ENCODE measurements around the gene AOX1.
"Not testable (repeated sequence)": the region's sequence is repeated elsewhere in the genome, so short reads cannot be mapped to it uniquely, and the experiment has no call there.

The AOX1 gene

GRCh38 chr2:200702646-200703118, 116.9 kb downstream of the AOX1 start:
- H3K4me1 ChIP-seq (ENCODE audit: control insufficient read depth, insufficient read depth, low read length), result no peaks in the 10 kb centered on the region
- H3K36me3 ChIP-seq (ENCODE audit: control insufficient read depth, insufficient read depth, low read length), result no peaks in the 10 kb centered on the region
- no peaks in the 10 kb centered on the region for H3K27me3 ChIP-seq (ENCODE audit: control insufficient read depth, insufficient read depth, low read length)
- no peak overlapping the region for H3K4me3 ChIP-seq (ENCODE audit: low read length)
- H3K9ac ChIP-seq (ENCODE audit: low read length), result no peak overlapping the region
- H3K27ac ChIP-seq (ENCODE audit: low read depth, low read length), result no peak overlapping the region

- Histone ChIP-seq H3K9ac (ENCODE audit: low read length) (no peak overlapping the region), H3K27me3 (ENCODE audit: control insufficient read depth, insufficient read depth, low read length) (no peaks in the 10 kb centered on the region), H3K36me3 (ENCODE audit: control insufficient read depth, insufficient read depth, low read length) (no peaks in the 10 kb centered on the region), H3K27ac (ENCODE audit: low read depth, low read length) (no peak overlapping the region), H3K4me1 (ENCODE audit: control insufficient read depth, insufficient read depth, low read length) (no peaks in the 10 kb centered on the region), H3K4me3 (ENCODE audit: low read length) (no peak overlapping the region)
These were observed 117.5 kb downstream of the AOX1 start for GRCh38 chr2:200703127-200703925.

- H3K4me3 ChIP-seq (ENCODE audit: low read length), result no peak overlapping the region
- no peaks in the 10 kb centered on the region for H3K36me3 ChIP-seq (ENCODE audit: control insufficient read depth, insufficient read depth, low read length)
- no peaks in the 10 kb centered on the region for H3K27me3 ChIP-seq (ENCODE audit: control insufficient read depth, insufficient read depth, low read length)
- H3K9ac ChIP-seq (ENCODE audit: low read length), result no peak overlapping the region
- no peak overlapping the region for H3K27ac ChIP-seq (ENCODE audit: low read depth, low read length)
- no peaks in the 10 kb centered on the region for H3K4me1 ChIP-seq (ENCODE audit: control insufficient read depth, insufficient read depth, low read length)
These were observed 118.3 kb downstream of the AOX1 start for GRCh38 chr2:200703926-200704637.

GRCh38 chr2:200705305-200706041, 119.7 kb downstream of the AOX1 start:
- no peak overlapping the region for H3K9ac ChIP-seq (ENCODE audit: low read length)
- H3K4me3 ChIP-seq (ENCODE audit: low read length), result no peak overlapping the region
- H3K4me1 ChIP-seq (ENCODE audit: control insufficient read depth, insufficient read depth, low read length), result no peaks in the 10 kb centered on the region
- no peaks in the 10 kb centered on the region for H3K27me3 ChIP-seq (ENCODE audit: control insufficient read depth, insufficient read depth, low read length)
- no peaks in the 10 kb centered on the region for H3K36me3 ChIP-seq (ENCODE audit: control insufficient read depth, insufficient read depth, low read length)
- H3K27ac ChIP-seq (ENCODE audit: low read depth, low read length), result no peak overlapping the region

GRCh38 chr2:200708943-200709342, 123.1 kb downstream of the AOX1 start:
- Histone ChIP-seq H3K27ac (ENCODE audit: low read depth, low read length) (no peak overlapping the region), H3K4me3 (ENCODE audit: low read length) (no peak overlapping the region), H3K9ac (ENCODE audit: low read length) (no peak overlapping the region), H3K27me3 (ENCODE audit: control insufficient read depth, insufficient read depth, low read length) (no peaks in the 10 kb centered on the region), H3K36me3 (ENCODE audit: control insufficient read depth, insufficient read depth, low read length) (no peaks in the 10 kb centered on the region), H3K4me1 (ENCODE audit: control insufficient read depth, insufficient read depth, low read length) (no peaks in the 10 kb centered on the region)

- Histone ChIP-seq H3K9ac (ENCODE audit: low read length) (no peak overlapping the region), H3K4me3 (ENCODE audit: low read length) (peak overlapping the region; percentile 71), H3K27ac (ENCODE audit: low read depth, low read length) (peak overlapping the region; percentile 57), H3K36me3 (ENCODE audit: control insufficient read depth, insufficient read depth, low read length) (no peaks in the 10 kb centered on the region), H3K4me1 (ENCODE audit: control insufficient read depth, insufficient read depth, low read length) (no peaks in the 10 kb centered on the region), H3K27me3 (ENCODE audit: control insufficient read depth, insufficient read depth, low read length) (no peaks in the 10 kb centered on the region)
These were observed 127.3 kb downstream of the AOX1 start for GRCh38 chr2:200713003-200713703.

GRCh38 chr2:200713704-200714064, 127.9 kb downstream of the AOX1 start:
- H3K4me1 ChIP-seq (ENCODE audit: control insufficient read depth, insufficient read depth, low read length), result no peaks in the 10 kb centered on the region
- H3K27me3 ChIP-seq (ENCODE audit: control insufficient read depth, insufficient read depth, low read length), result no peaks in the 10 kb centered on the region
- H3K36me3 ChIP-seq (ENCODE audit: control insufficient read depth, insufficient read depth, low read length), result no peaks in the 10 kb centered on the region
- H3K4me3 ChIP-seq (ENCODE audit: low read length), result peak overlapping the region; percentile 71
- no peak overlapping the region for H3K9ac ChIP-seq (ENCODE audit: low read length)
- no peak overlapping the region for H3K27ac ChIP-seq (ENCODE audit: low read depth, low read length)

- H3K4me1 ChIP-seq (ENCODE audit: control insufficient read depth, insufficient read depth, low read length); H3K36me3 ChIP-seq (ENCODE audit: control insufficient read depth, insufficient read depth, low read length); H3K27me3 ChIP-seq (ENCODE audit: control insufficient read depth, insufficient read depth, low read length); H3K9ac ChIP-seq (ENCODE audit: low read length); H3K27ac ChIP-seq (ENCODE audit: low read depth, low read length); H3K4me3 ChIP-seq (ENCODE audit: low read length): not testable (repeated sequence)
These were observed 129.2 kb downstream of the AOX1 start for GRCh38 chr2:200715014-200715413.

GRCh38 chr2:200716386-200716785, 130.6 kb downstream of the AOX1 start:
- Histone ChIP-seq H3K9ac (ENCODE audit: low read length) (no peak overlapping the region), H3K27ac (ENCODE audit: low read depth, low read length) (no peak overlapping the region), H3K27me3 (ENCODE audit: control insufficient read depth, insufficient read depth, low read length) (no peaks in the 10 kb centered on the region), H3K36me3 (ENCODE audit: control insufficient read depth, insufficient read depth, low read length) (no peaks in the 10 kb centered on the region), H3K4me1 (ENCODE audit: control insufficient read depth, insufficient read depth, low read length) (no peaks in the 10 kb centered on the region), H3K4me3 (ENCODE audit: low read length) (no peak overlapping the region)

Data from rectal smooth muscle tissue (tissue), 1 donor.